ENCODE data around the gene UBN2.
"Not testable (repeated sequence)": the region's sequence is repeated elsewhere in the genome, so short reads cannot be mapped to it uniquely, and the experiment has no call there.

- not testable (repeated sequence) for TF ChIP-seq POLR2A (IDR thresholded peaks at IDR 0.05); CTCF (IDR thresholded peaks at IDR 0.05 in 8 of 11, conservative IDR thresholded peaks at IDR 0.05 in 3 of 11); POLR2AphosphoS5 (IDR thresholded peaks at IDR 0.05)
Observed at GRCh38 chr7:139224836-139225235, 6.2 kb upstream of the UBN2 start.

Data from spleen (tissue), 7 donors.